ENCODE results near the gene SLC26A1.

SLC26A1 gene

GRCh38 chr4:1028574-1029220 lies 35.5 kb upstream of the SLC26A1 start:
- no peak for DNase-seq (ENCODE audit: low read depth)

- DNase-seq (ENCODE audit: low read depth), result no peak
Measured at GRCh38 chr4:1027915-1028238, 34.7 kb upstream of the SLC26A1 start.

- DNase-seq (ENCODE audit: low read depth), result no peak
Measured at GRCh38 chr4:1027219-1027914, 34.2 kb upstream of the SLC26A1 start.

- DNase-seq (ENCODE audit: low read depth), result peak; percentile 12
Measured at GRCh38 chr4:1026115-1026514, 32.9 kb upstream of the SLC26A1 start.

- DNase-seq (ENCODE audit: low read depth), result no peak
Measured at GRCh38 chr4:1024882-1025545, 31.8 kb upstream of the SLC26A1 start.

GRCh38 chr4:1023895-1024740 lies 30.9 kb upstream of the SLC26A1 start:
- no peak for DNase-seq (ENCODE audit: low read depth)

- DNase-seq (ENCODE audit: low read depth), result no peak
Measured at GRCh38 chr4:1023075-1023640, 30.0 kb upstream of the SLC26A1 start.

- DNase-seq (ENCODE audit: low read depth), result no peak
Measured at GRCh38 chr4:1022739-1023066, 29.5 kb upstream of the SLC26A1 start.

GRCh38 chr4:1022051-1022738 lies 29.0 kb upstream of the SLC26A1 start:
- no peak for DNase-seq (ENCODE audit: low read depth)

- no peak for DNase-seq (ENCODE audit: low read depth)
Measured at GRCh38 chr4:1021386-1022050, 28.3 kb upstream of the SLC26A1 start.

GRCh38 chr4:1019729-1020470 lies 26.7 kb upstream of the SLC26A1 start:
- no peak for DNase-seq (ENCODE audit: low read depth)

- DNase-seq (ENCODE audit: low read depth), result no peak
Measured at GRCh38 chr4:1019320-1019719, 26.1 kb upstream of the SLC26A1 start.

- DNase-seq (ENCODE audit: low read depth), result no peak
Measured at GRCh38 chr4:1018147-1019020, 25.2 kb upstream of the SLC26A1 start.

- no peak for DNase-seq (ENCODE audit: low read depth)
Measured at GRCh38 chr4:1017706-1018105, 24.5 kb upstream of the SLC26A1 start.

- no peak for DNase-seq (ENCODE audit: low read depth)
Measured at GRCh38 chr4:1017211-1017610, 24.0 kb upstream of the SLC26A1 start.

- DNase-seq (ENCODE audit: low read depth), result no peak
Measured at GRCh38 chr4:1015746-1016145, 22.5 kb upstream of the SLC26A1 start.

GRCh38 chr4:1015179-1015578 lies 22.0 kb upstream of the SLC26A1 start:
- no peak for DNase-seq (ENCODE audit: low read depth)

- no peak for DNase-seq (ENCODE audit: low read depth)
Measured at GRCh38 chr4:1014291-1015167, 21.3 kb upstream of the SLC26A1 start.

Data from activated T-helper 9 cell treated with anti-CD3 and anti-CD28 coated beads, Interleukin-2, amount 50 U/mL, for 16 hours (primary cell).